ENCODE results near the gene OSBPL5.

- TF ChIP-seq CTCF (conservative IDR thresholded peaks at IDR 0.05; ENCODE audit: low read depth, low read length) (no peak), EZH2phosphoT487 (IDR thresholded peaks at IDR 0.05; ENCODE audit: borderline replicate concordance, low read length) (no peak)
Measured at GRCh38 chr11:3197044-3197695, 32.1 kb upstream of the OSBPL5 start.
